Measurements from ENCODE around the gene NUCB2. TPM values are rescaled to one million over a fixed set of nuclear protein-coding genes. Genes with fewer than 3 reads are reported as not detected.
A peak's percentile ranks its signal among the peaks of the same experiment; 100 is the strongest.
"Not testable (repeated sequence)": the region's sequence is repeated elsewhere in the genome, so short reads cannot be mapped to it uniquely, and the experiment has no call there.

Gene NUCB2
- total RNA-seq = 10 to 100 TPM; 41.1 to 79.5 (median 47.5) TPM

GRCh38 chr11:17276236-17277023, at the start of gene NUCB2:
NUCB2 (plus strand) TSS chr11:17276739; CDS start chr11:17295324, 18,585 bp downstream.
- H3K9me3 ChIP-seq = no peaks in the 10 kb centered on the region
- WGBS, 2 donors (ENCODE audit: low coverage in 1 of 2) = 0% methylated on average over 5 to 7 of the region's 75 CpGs
- H3K4me3 ChIP-seq = peak within 1 kb of the TSS; percentile 65 to 86
- TF ChIP-seq POLR2A (IDR thresholded peaks at IDR 0.05) (peak in 1 of 2 donors; percentile 30), CTCF (IDR thresholded peaks at IDR 0.05) (no peak), EP300 (IDR thresholded peaks at IDR 0.05) (no peak), POLR2AphosphoS5 (IDR thresholded peaks at IDR 0.05) (peak; percentile 52)
- H3K27me3 ChIP-seq = peaks cover 5% of the 10 kb centered on the region
- H3K27ac ChIP-seq = peak within 1 kb of the TSS; percentile 74 to 94 (median 92)
- H3K36me3 ChIP-seq = peaks cover 0 to 6% of the 10 kb centered on the region in 2 donors
- peaks cover 0 to 21% (median 0%) of the 10 kb centered on the region in 3 donors for H3K4me1 ChIP-seq
- ATAC-seq = peak; percentile 99

DNA sequence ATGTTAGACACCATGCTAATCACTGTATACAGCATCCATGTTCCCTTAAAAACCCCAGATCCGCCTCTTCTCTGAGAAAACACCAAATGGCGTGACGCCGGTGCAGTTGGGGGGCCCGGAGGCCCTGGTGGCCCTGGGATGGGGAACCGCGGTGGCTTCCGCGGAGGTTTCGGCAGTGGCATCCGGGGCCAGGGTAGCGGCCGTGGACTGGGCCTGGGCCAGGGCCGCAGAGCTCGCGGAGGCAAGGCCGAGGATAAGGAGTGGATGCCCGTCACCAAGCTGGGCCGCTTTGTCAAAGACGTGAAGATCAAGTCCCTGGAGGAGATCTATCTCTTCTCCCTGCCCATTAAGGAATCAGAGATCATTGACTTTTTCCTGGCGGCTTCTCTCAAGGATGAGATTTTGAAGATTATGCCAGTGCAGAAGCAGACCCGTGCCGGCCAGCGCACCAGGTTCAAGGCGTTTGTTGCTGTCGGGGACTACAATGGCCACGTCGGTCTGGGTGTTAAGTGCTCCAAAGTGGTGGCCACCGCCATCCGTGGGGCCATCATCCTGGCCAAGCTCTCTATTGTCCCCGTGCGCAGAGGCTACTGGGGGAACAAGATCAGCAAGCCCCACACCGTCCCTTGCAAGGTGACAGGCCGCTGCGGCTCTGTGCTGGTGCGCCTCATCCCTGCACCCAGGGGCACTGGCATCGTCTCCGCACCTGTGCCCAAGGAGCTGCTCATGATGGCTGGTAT, 48.2 kb upstream of the NUCB2 start:
- not testable (repeated sequence) for H3K9me3 ChIP-seq, H3K27me3 ChIP-seq, H3K4me1 ChIP-seq, H3K4me3 ChIP-seq, ATAC-seq, H3K27ac ChIP-seq, H3K36me3 ChIP-seq
- WGBS, 2 donors (ENCODE audit: low coverage in 1 of 2) = 60% methylated on average over 1 of the region's 38 CpGs; no CpG with 5 or more reads in 1 of the 2 donors

DNA sequence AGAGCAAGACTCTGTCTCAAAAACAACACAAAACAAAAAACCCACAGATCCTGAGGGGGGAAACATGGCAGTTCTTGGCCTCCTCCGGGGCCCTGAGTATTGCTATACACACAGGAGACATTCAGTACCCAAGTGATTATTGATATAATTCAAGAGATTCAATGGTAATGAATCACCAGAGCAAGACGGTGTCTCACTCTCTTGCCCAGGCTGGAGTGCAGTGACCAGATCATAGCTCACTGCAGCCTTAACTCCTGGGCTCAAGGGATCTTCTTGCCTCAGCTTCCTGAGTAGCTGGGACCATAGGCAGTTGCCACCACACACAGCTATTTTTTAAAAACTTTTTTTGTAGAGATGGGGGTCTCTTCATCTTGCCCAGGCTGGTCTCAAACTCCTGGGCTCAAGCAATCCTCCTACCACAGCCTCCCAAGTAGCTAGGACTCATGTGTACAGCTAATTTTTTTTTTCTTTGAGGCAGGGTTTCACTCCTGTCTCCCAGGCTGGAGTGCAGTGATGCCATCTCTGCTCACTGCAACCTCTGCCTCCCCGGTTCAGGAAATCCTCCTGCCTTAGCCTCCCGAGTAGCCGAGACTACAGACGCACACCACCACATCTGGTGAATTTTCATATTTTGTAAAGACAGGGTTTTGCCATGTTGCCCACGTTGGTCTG, 46.9 kb upstream of the NUCB2 start:
- 60 to 73% methylated on average over 1 to 7 of the region's 7 CpGs for WGBS, 2 donors (ENCODE audit: low coverage in 1 of 2)
- TF ChIP-seq POLR2A (IDR thresholded peaks at IDR 0.05) (no peak), CTCF (IDR thresholded peaks at IDR 0.05) (no peak), EP300 (IDR thresholded peaks at IDR 0.05) (no peak), POLR2AphosphoS5 (IDR thresholded peaks at IDR 0.05) (no peak)
- H3K36me3 ChIP-seq = no peaks in the 10 kb centered on the region
- no peak for ATAC-seq
- no peak overlapping the region for H3K4me3 ChIP-seq
- H3K4me1 ChIP-seq = no peaks in the 10 kb centered on the region
- no peak overlapping the region for H3K27ac ChIP-seq
- H3K27me3 ChIP-seq = no peaks in the 10 kb centered on the region
- no peaks in the 10 kb centered on the region for H3K9me3 ChIP-seq

DNA sequence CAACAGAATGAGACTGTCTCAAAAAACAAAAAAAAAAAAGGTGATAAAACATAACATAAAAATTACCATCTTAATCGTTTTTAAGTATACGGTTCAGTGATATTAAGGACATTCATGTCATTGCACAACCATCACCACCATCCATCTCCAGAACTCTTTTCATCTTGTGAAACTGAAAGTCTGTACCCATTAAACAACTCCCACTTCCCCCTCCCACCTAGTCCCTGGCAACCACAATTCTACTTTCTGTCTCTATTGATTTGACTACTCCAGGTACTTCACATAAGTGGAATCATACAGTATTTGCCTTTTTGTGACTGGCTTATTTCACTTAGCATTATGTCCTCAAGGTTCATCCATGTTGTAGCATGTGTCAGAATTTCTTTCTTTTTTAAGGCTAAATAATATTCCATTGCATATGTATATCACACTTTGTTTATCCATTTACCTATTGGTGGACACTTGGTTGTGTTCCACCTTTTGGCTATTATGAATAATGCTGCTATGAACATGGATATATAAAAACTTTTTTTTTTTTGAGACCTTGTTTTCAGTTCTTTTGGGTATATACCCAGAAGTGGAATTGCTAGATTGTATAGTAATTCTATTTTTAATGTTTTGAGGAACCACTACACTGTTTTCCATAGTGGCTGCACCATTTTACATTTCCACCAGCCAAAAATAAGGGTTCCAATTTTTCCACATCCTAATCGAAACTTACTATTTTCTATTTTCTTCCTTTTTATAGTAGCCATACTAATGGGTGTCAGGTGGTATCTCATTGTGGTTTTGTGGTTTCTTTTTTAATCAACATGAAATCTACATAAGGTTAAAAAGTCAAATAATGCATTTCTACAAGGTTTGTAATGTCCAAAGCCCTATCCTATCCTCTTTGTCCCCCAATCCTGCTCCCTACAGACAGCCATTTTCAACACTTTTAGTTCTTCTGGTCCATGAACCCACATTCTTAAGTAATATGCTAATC, 45.4 kb upstream of the NUCB2 start:
- Histone ChIP-seq H3K27me3 (no peaks in the 10 kb centered on the region), H3K36me3 (no peaks in the 10 kb centered on the region), H3K9me3 (no peaks in the 10 kb centered on the region), H3K27ac (no peak overlapping the region), H3K4me3 (no peak overlapping the region), H3K4me1 (no peaks in the 10 kb centered on the region)
- TF ChIP-seq POLR2AphosphoS5 (IDR thresholded peaks at IDR 0.05) (no peak), POLR2A (IDR thresholded peaks at IDR 0.05) (no peak), EP300 (IDR thresholded peaks at IDR 0.05) (no peak)
- no peak for ATAC-seq
- 72 to 88% methylated on average over 2 to 3 of the region's 3 CpGs for WGBS, 2 donors (ENCODE audit: low coverage in 1 of 2)

DNA sequence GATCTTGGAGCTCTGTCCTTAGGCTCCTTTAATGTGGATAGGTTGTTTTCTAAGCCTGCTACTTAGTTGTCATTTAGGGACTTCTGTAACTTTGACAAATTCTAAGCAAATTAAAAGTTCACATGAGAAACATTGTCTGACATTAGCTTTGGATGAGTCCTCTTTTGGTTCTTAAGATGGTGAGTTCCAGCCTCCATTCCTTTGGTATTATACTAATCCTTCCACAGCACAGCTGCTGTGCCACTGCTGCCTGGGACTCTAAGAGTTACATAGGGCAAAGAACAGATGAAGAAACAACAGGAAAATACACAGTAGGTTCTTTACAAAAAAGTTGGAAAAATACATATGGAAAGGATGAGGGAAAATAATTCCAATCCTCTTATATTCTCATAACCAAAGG, 43.4 kb upstream of the NUCB2 start:
- no peaks in the 10 kb centered on the region for H3K4me1 ChIP-seq
- no peak overlapping the region for H3K27ac ChIP-seq
- no peak for TF ChIP-seq EP300 (IDR thresholded peaks at IDR 0.05)
- no peak for TF ChIP-seq CTCF (IDR thresholded peaks at IDR 0.05)
- TF ChIP-seq POLR2A (IDR thresholded peaks at IDR 0.05) = no peak
- TF ChIP-seq POLR2AphosphoS5 (IDR thresholded peaks at IDR 0.05) = no peak
- H3K9me3 ChIP-seq = no peaks in the 10 kb centered on the region
- no peaks in the 10 kb centered on the region for H3K27me3 ChIP-seq
- no peaks in the 10 kb centered on the region for H3K36me3 ChIP-seq
- ATAC-seq = no peak
- no peak overlapping the region for H3K4me3 ChIP-seq
